HepG2 (cell line): ENCODE data around the gene IFT43.

ENCODE experiments used
- CCAR2 ChIP-seq: fragments of 200-400 bp; formaldehyde crosslinking; optimal IDR thresholded peaks from 2 replicates; pipeline ENCODE3; 2018; ENCODE audit warnings: low read depth, mild to moderate bottlenecking, low read length, moderate library complexity
- EZH2 ChIP-seq: conservative IDR thresholded peaks from 2 replicates; pipeline ENCODE4 v1.6.1; 2012; ENCODE audit warnings: mild to moderate bottlenecking, low read depth, low read length, moderate library complexity
- KLF16 ChIP-seq, 2 experiments: sonication (generic) in 1 of 2; formaldehyde crosslinking in 1 of 2; IDR thresholded peaks; 2 replicates each; pipeline versions ENCODE4 v1.6.1 to v1.8.0; 2016 to 2023; ENCODE audit warnings: missing genetic modification reagents in 2 of 2, missing compliant biosample characterization in 1 of 2
- MXI1 ChIP-seq: IDR thresholded peaks from 3 replicates; pipeline ENCODE4 v1.6.1; 2012; ENCODE audit warnings: low read depth, low read length, inconsistent platforms, borderline replicate concordance
- POLR2A ChIP-seq, 2 experiments: IDR thresholded peaks; 2 replicates each; pipeline ENCODE4 v1.6.1; 2011; ENCODE audit warnings: low read depth in 2 of 2, low read length in 2 of 2, mild to moderate bottlenecking in 1 of 2, moderate library complexity in 1 of 2; ENCODE audit not compliant: insufficient read depth in 1 of 2
- ZNF431 ChIP-seq: sonication (generic); formaldehyde crosslinking; IDR thresholded peaks from 2 replicates; pipeline ENCODE4 v1.9.0; 2022; ENCODE audit warnings: missing genetic modification reagents, low read depth, mild to moderate bottlenecking, borderline replicate concordance
- ZNF567 ChIP-seq: sonication (generic); formaldehyde crosslinking; IDR thresholded peaks from 2 replicates; pipeline ENCODE4 v1.8.1; 2023; ENCODE audit warnings: mild to moderate bottlenecking, missing genetic modification reagents, borderline replicate concordance

GRCh38 chr14:76012354-76012753 is 26.8 kb downstream of the IFT43 start:
- TF ChIP-seq POLR2A (IDR thresholded peaks at IDR 0.05; ENCODE audit: insufficient read depth in 1 of 2, low read depth in 2 of 2, low read length in 2 of 2) (no peak), ZNF567 (CRISPR knock-in tag) (no peak), CCAR2 (no peak), EZH2 (no peak), KLF16 (CRISPR knock-in tag; IDR thresholded peaks at IDR 0.05) (no peak), MXI1 (no peak), ZNF431 (no peak)
